Stimulated activated naive CD8-positive, alpha-beta T cell treated with anti-CD3 and anti-CD28 coated beads, Interleukin-15, Interleukin-2, amounts not matched to agents 100 U/mL and 50 U/mL, for 24 hours (primary cell): ENCODE measurements around the gene OAT.

ENCODE experiments used
- ATAC-seq: fragments of 150-1000 bp; cut with Tn5 transposase; one replicate; pipeline ENCODE4 v1.10.0; 2021
- DNase-seq: peaks from one replicate; pipeline ENCODE4 v3.0.0; 2021

Gene OAT

GRCh38 chr10:124418726-124419501 is at the start of gene OAT:
TSS of gene OAT (minus strand) at chr10:124418923. CDS start at chr10:124412171, 6,752 bp downstream.
- ATAC-seq = peak; percentile 98

GRCh38 chr10:124467165-124467564 is 48.4 kb upstream of the OAT start:
- DNase-seq (no peak), ATAC-seq (no peak)

More at GRCh38 chr10:124418726-124419501, at the start of gene OAT:
- DNase-seq = peak; percentile 97

GRCh38 chr10:124465777-124466488 is 47.2 kb upstream of the OAT start:
- ATAC-seq (no peak), DNase-seq (no peak)

GRCh38 chr10:124465003-124465776 is 46.5 kb upstream of the OAT start:
- DNase-seq (no peak), ATAC-seq (no peak)

GRCh38 chr10:124464028-124464965 is 45.6 kb upstream of the OAT start:
- ATAC-seq = no peak
- DNase-seq = no peak

- DNase-seq (no peak), ATAC-seq (no peak)
These were observed 43.6 kb upstream of the OAT start for GRCh38 chr10:124462348-124462695.

GRCh38 chr10:124461642-124462347 is 43.1 kb upstream of the OAT start, which contains the start of gene LHPP:
TSS of gene LHPP (plus strand) at chr10:124461823. CDS start at chr10:124461863, 40 bp downstream.
- ATAC-seq = peak; percentile 98
- peak; percentile 90 for DNase-seq

GRCh38 chr10:124460144-124460543 is 41.4 kb upstream of the OAT start:
- no peak for ATAC-seq
- DNase-seq = no peak

- ATAC-seq (no peak), DNase-seq (no peak)
These were observed 40.7 kb upstream of the OAT start for GRCh38 chr10:124459395-124459794.

- ATAC-seq (no peak), DNase-seq (no peak)
These were observed 40.2 kb upstream of the OAT start for GRCh38 chr10:124458889-124459288.

GRCh38 chr10:124458473-124458872 is 39.8 kb upstream of the OAT start:
- no peak for ATAC-seq
- no peak for DNase-seq

- DNase-seq (no peak), ATAC-seq (no peak)
These were observed 36.7 kb upstream of the OAT start for GRCh38 chr10:124455441-124455840.

GRCh38 chr10:124453960-124454610 is 35.4 kb upstream of the OAT start:
- no peak for DNase-seq
- ATAC-seq = no peak

- ATAC-seq = no peak
These were observed 32.6 kb upstream of the OAT start for GRCh38 chr10:124451276-124451675.

GRCh38 chr10:124450783-124451057 is 32.0 kb upstream of the OAT start:
- ATAC-seq = no peak
- no peak for DNase-seq

More at GRCh38 chr10:124451276-124451675, 32.6 kb upstream of the OAT start:
- no peak for DNase-seq

- DNase-seq = no peak
- peak; percentile 11 for ATAC-seq
These were observed 31.5 kb upstream of the OAT start, which contains the start of gene NKX1-2 for GRCh38 chr10:124450012-124450782. TSS of gene NKX1-2 (minus strand) at chr10:124450035. CDS start at chr10:124449943, 92 bp downstream.

GRCh38 chr10:124449170-124450011 is 30.7 kb upstream of the OAT start:
- no peak for ATAC-seq
- DNase-seq = no peak

GRCh38 chr10:124448696-124449169 is 30.0 kb upstream of the OAT start:
- no peak for DNase-seq
- ATAC-seq = no peak
